HG03139 (cell line): ENCODE data around the gene TRIM46.
A peak's percentile ranks its signal among the peaks of the same experiment; 100 is the strongest.
"Not testable (repeated sequence)": the region's sequence is repeated elsewhere in the genome, so short reads cannot be mapped to it uniquely, and the experiment has no call there.

Source experiments
- ATAC-seq: cut with Tn5 transposase; IDR thresholded peaks from one replicate; pipeline ENCODE4 v1.9.1; 2021; ENCODE audit not compliant: unreplicated experiment

TRIM46 gene

GRCh38 chr1:155202731-155203515, 29.3 kb downstream of the TRIM46 start:
- ATAC-seq: no peak

- ATAC-seq: no peak
These were observed 31.4 kb downstream of the TRIM46 start for GRCh38 chr1:155205035-155205434.

- no peak for ATAC-seq
These were observed 32.4 kb downstream of the TRIM46 start for GRCh38 chr1:155205969-155206593.

GRCh38 chr1:155206891-155207805, 33.5 kb downstream of the TRIM46 start:
- ATAC-seq: no peak

GRCh38 chr1:155207806-155208540, 34.3 kb downstream of the TRIM46 start, which contains the start of gene THBS3:
Gene THBS3 (minus strand): TSS chr1:155207897. CDS start chr1:155207876, 21 bp downstream.
- ATAC-seq: no peak

- ATAC-seq: peak; percentile 70
These were observed 35.1 kb downstream of the TRIM46 start, which contains the start of gene MTX1 for GRCh38 chr1:155208541-155209311. Gene MTX1 (plus strand): TSS chr1:155208695. CDS start chr1:155208805, 110 bp downstream.

GRCh38 chr1:155209312-155209721, 35.7 kb downstream of the TRIM46 start:
- no peak for ATAC-seq

GRCh38 chr1:155210314-155211104, 36.9 kb downstream of the TRIM46 start:
- ATAC-seq: no peak

GRCh38 chr1:155211381-155212050, 37.9 kb downstream of the TRIM46 start:
- ATAC-seq: not testable (repeated sequence)

- ATAC-seq: not testable (repeated sequence)
These were observed 38.4 kb downstream of the TRIM46 start for GRCh38 chr1:155212051-155212440.

- not testable (repeated sequence) for ATAC-seq
These were observed 41.1 kb downstream of the TRIM46 start for GRCh38 chr1:155214702-155215101.

GRCh38 chr1:155218854-155219591, 45.4 kb downstream of the TRIM46 start:
- no peak for ATAC-seq

GRCh38 chr1:155219592-155220031, 46.0 kb downstream of the TRIM46 start:
- ATAC-seq: no peak

GRCh38 chr1:155220211-155220965, 46.7 kb downstream of the TRIM46 start:
- not testable (repeated sequence) for ATAC-seq

- no peak for ATAC-seq
These were observed 49.4 kb downstream of the TRIM46 start for GRCh38 chr1:155223047-155223446.

GRCh38 chr1:155225404-155225759, 51.7 kb downstream of the TRIM46 start:
- not testable (repeated sequence) for ATAC-seq
